Lower lobe of right lung (tissue), 2 donors: ENCODE measurements around the gene GABRB1. TPM values are rescaled to one million over a fixed set of nuclear protein-coding genes. Genes with fewer than 3 reads are reported as not detected.

ENCODE experiments used
- ATAC-seq, 2 donors: fragments of 200-7000 bp; cut with Tn5 transposase; one replicate each; pipeline ENCODE4 v1.9.1; 2020 to 2022; ENCODE audit warnings: mild to moderate bottlenecking in 2 of 2, moderate library complexity in 2 of 2
- DNase-seq: peaks from one replicate; pipeline ENCODE4 v3.0.0-alpha.2; 2020
- H3K27ac ChIP-seq: fragments of 200-600 bp; one replicate; pipeline ENCODE4 v1.8.0; 2022
- H3K27me3 ChIP-seq: fragments of 200-600 bp; one replicate; pipeline ENCODE4 v1.8.0; 2022; ENCODE audit warnings: low read depth
- H3K36me3 ChIP-seq: fragments of 200-600 bp; one replicate; pipeline ENCODE4 v1.8.0; 2022; ENCODE audit warnings: mild to moderate bottlenecking
- H3K4me1 ChIP-seq: fragments of 200-600 bp; one replicate; pipeline ENCODE4 v1.8.0; 2022
- H3K4me3 ChIP-seq: fragments of 200-600 bp; one replicate; pipeline ENCODE4 v1.8.0; 2022; ENCODE audit warnings: mild to moderate bottlenecking
- H3K9me3 ChIP-seq: fragments of 200-600 bp; one replicate; pipeline ENCODE4 v1.8.0; 2022
- CTCF ChIP-seq: fragments of 200-600 bp; IDR thresholded peaks from one replicate; pipeline ENCODE4 v1.8.0; 2022; ENCODE audit warnings: antibody characterized with exemption, mild to moderate bottlenecking
- intact Hi-C: fragments of 100-400 bp; cut with DNase I; formaldehyde crosslinking; loops from one replicate; pipeline ENCODE4 v1.11.0; 2022
- total RNA-seq: library from RNA; stranded (reverse); fragmentation: NEBNext Ultra II Directional; extraction: Animal tissue kit (Norgen Biotek cat#: 25700); gene quantifications from one replicate; pipeline ENCODE4 v1.2.1, GENCODE V29; 2021
- donor health status: DM: no; HTN: yes; CAD: no; lungs with severe emphysema.

The GABRB1 gene
- total RNA-seq, 1 donor from 2014 or later, result not detected

- no peaks in the 10 kb centered on the region for H3K9me3 ChIP-seq
- DNase-seq, result no peak
- H3K4me1 ChIP-seq, result no peaks in the 10 kb centered on the region
- no peaks in the 10 kb centered on the region for H3K27me3 ChIP-seq
- intact Hi-C loops, result no loop called here
- no peak overlapping the region for H3K4me3 ChIP-seq
- ATAC-seq, result no peak
- H3K36me3 ChIP-seq, result no peaks in the 10 kb centered on the region
- no peak for TF ChIP-seq CTCF
- no peak overlapping the region for H3K27ac ChIP-seq
These were observed 20.4 kb upstream of the GABRB1 start for GRCh38 chr4:47010912-47011446.

GRCh38 chr4:47012676-47013075 is 18.7 kb upstream of the GABRB1 start:
- DNase-seq, result no peak
- Histone ChIP-seq H3K4me3 (no peak overlapping the region), H3K4me1 (no peaks in the 10 kb centered on the region), H3K36me3 (no peaks in the 10 kb centered on the region), H3K27ac (no peak overlapping the region), H3K9me3 (no peaks in the 10 kb centered on the region), H3K27me3 (no peaks in the 10 kb centered on the region)
- intact Hi-C loops, result no loop called here
- no peak for TF ChIP-seq CTCF
- no peak for ATAC-seq

GRCh38 chr4:47013373-47013772 is 18.0 kb upstream of the GABRB1 start:
- no peak for ATAC-seq
- H3K4me1 ChIP-seq, result no peaks in the 10 kb centered on the region
- no peak overlapping the region for H3K27ac ChIP-seq
- no peaks in the 10 kb centered on the region for H3K9me3 ChIP-seq
- no peaks in the 10 kb centered on the region for H3K36me3 ChIP-seq
- intact Hi-C loops, result no loop called here
- DNase-seq, result no peak
- no peaks in the 10 kb centered on the region for H3K27me3 ChIP-seq
- H3K4me3 ChIP-seq, result no peak overlapping the region
- no peak for TF ChIP-seq CTCF

GRCh38 chr4:47017081-47017480 is 14.3 kb upstream of the GABRB1 start:
- H3K4me3 ChIP-seq, result no peak overlapping the region
- no peak overlapping the region for H3K27ac ChIP-seq
- ATAC-seq (no peak), DNase-seq (no peak)
- no peaks in the 10 kb centered on the region for H3K27me3 ChIP-seq
- TF ChIP-seq CTCF, result no peak
- no peaks in the 10 kb centered on the region for H3K9me3 ChIP-seq
- no peaks in the 10 kb centered on the region for H3K36me3 ChIP-seq
- intact Hi-C loops, result no loop called here
- no peaks in the 10 kb centered on the region for H3K4me1 ChIP-seq

- H3K27me3 ChIP-seq, result no peaks in the 10 kb centered on the region
- no peak overlapping the region for H3K4me3 ChIP-seq
- DNase-seq (no peak), ATAC-seq (no peak)
- no peak overlapping the region for H3K27ac ChIP-seq
- no peak for TF ChIP-seq CTCF
- intact Hi-C loops, result no loop called here
- H3K4me1 ChIP-seq, result no peaks in the 10 kb centered on the region
- H3K9me3 ChIP-seq, result no peaks in the 10 kb centered on the region
- no peaks in the 10 kb centered on the region for H3K36me3 ChIP-seq
These were observed 13.9 kb upstream of the GABRB1 start for GRCh38 chr4:47017494-47017893.
